ENCODE measurements around the gene DISC1. TPM values are rescaled to one million over a fixed set of nuclear protein-coding genes. Genes with fewer than 3 reads are reported as not detected.

DISC1 gene
- total and polyA plus RNA-seq, 2 of the 13 experiments (the other 11 are each of a cell fraction or from before 2014, with no cell fraction given), result 4.2 to 4.6 TPM

- TF ChIP-seq PRDM15 (CRISPR knock-in tag; IDR thresholded peaks at IDR 0.05), result no peak
- TF ChIP-seq PAX8 (CRISPR knock-in tag; IDR thresholded peaks at IDR 0.05; ENCODE audit: borderline replicate concordance), result no peak
- TF ChIP-seq ZNF816 (CRISPR knock-in tag; IDR thresholded peaks at IDR 0.05; ENCODE audit: borderline replicate concordance), result no peak
- no peak for TF ChIP-seq DPF2 (CRISPR knock-in tag; IDR thresholded peaks at IDR 0.05; ENCODE audit: borderline replicate concordance, low read depth)
- TF ChIP-seq MXD3 (CRISPR knock-in tag; IDR thresholded peaks at IDR 0.05), result 0 out of 2 replicates have a peak, but pooled peaks have one; percentile 7
- TF ChIP-seq PRPF4 (IDR thresholded peaks at IDR 0.05; ENCODE audit: low read depth, low read length, poor library complexity, severe bottlenecking), result no peak
- 0 out of 2 replicates have a peak, but pooled peaks have one; percentile 6 for TF ChIP-seq ZFY (CRISPR knock-in tag; IDR thresholded peaks at IDR 0.05)
- no peak for TF ChIP-seq KDM4B (CRISPR knock-in tag; IDR thresholded peaks at IDR 0.05)
- TF ChIP-seq ZNF496 (CRISPR knock-in tag; IDR thresholded peaks at IDR 0.05; ENCODE audit: insufficient replicate concordance), result no peak
- TF ChIP-seq MIXL1 (CRISPR knock-in tag; IDR thresholded peaks at IDR 0.05), result no peak
- 0 out of 2 replicates have a peak, but pooled peaks have one; percentile 44 for TF ChIP-seq ZNF616 (CRISPR knock-in tag; IDR thresholded peaks at IDR 0.05; ENCODE audit: low read depth)
- no peak for TF ChIP-seq POGZ (CRISPR knock-in tag; IDR thresholded peaks at IDR 0.05)
- TF ChIP-seq DMAP1 (CRISPR knock-in tag; IDR thresholded peaks at IDR 0.05), result peak; percentile 10; the same call in 1 of the 2 replicates
- no peak for TF ChIP-seq ZNF572 (CRISPR knock-in tag; IDR thresholded peaks at IDR 0.05)
- TF ChIP-seq ZNF124 (CRISPR knock-in tag; IDR thresholded peaks at IDR 0.05), result 0 out of 2 replicates have a peak, but pooled peaks have one; percentile 58
- no peak for TF ChIP-seq ZNF549 (CRISPR knock-in tag; IDR thresholded peaks at IDR 0.05)
- no peak for TF ChIP-seq THYN1 (CRISPR knock-in tag; IDR thresholded peaks at IDR 0.05; ENCODE audit: borderline replicate concordance, low read depth)
- peak; percentile 33; the same call in 1 of the 2 replicates for TF ChIP-seq TAF1 (CRISPR knock-in tag; IDR thresholded peaks at IDR 0.05)
- TF ChIP-seq GMEB1 (CRISPR knock-in tag; IDR thresholded peaks at IDR 0.05; ENCODE audit: borderline replicate concordance), result 0 out of 2 replicates have a peak, but pooled peaks have one; percentile 7
- 0 out of 2 replicates have a peak, but pooled peaks have one; percentile 12 for TF ChIP-seq RXRB (CRISPR knock-in tag; IDR thresholded peaks at IDR 0.05; ENCODE audit: borderline replicate concordance)
- peak; percentile 73 for TF ChIP-seq UBTF (CRISPR knock-in tag; IDR thresholded peaks at IDR 0.05)
- no peak for TF ChIP-seq ZZZ3 (CRISPR knock-in tag; IDR thresholded peaks at IDR 0.05; ENCODE audit: borderline replicate concordance)
Measured at GRCh38 chr1:231626951-231627614, 493 bp downstream of the DISC1 start (continued).
